K562 (cell line): ENCODE data around the gene NRF1. TPM values are rescaled to one million over a fixed set of nuclear protein-coding genes. Genes with fewer than 3 reads are reported as not detected.
A peak's percentile ranks its signal among the peaks of the same experiment; 100 is the strongest.

Experiments
- BRD9 ChIP-seq: fragments of 450-650 bp; IDR thresholded peaks from 2 replicates; pipeline ENCODE4 v1.6.1; 2018; ENCODE audit warnings: low read depth; ENCODE audit not compliant: partially characterized antibody
- CBFA2T3 ChIP-seq: fragments of 450-650 bp; IDR thresholded peaks from 2 replicates; pipeline ENCODE4 v1.6.1; 2017
- CHD2 ChIP-seq: IDR thresholded peaks from 2 replicates; pipeline ENCODE4 v1.6.1; 2011; ENCODE audit warnings: low read depth, low read length
- CREB1 ChIP-seq, 2 experiments: sonication (generic) in 1 of 2; formaldehyde crosslinking in 1 of 2; IDR thresholded peaks; 2 replicates each; pipeline versions ENCODE4 v1.6.1 to v1.8.0; 2012 to 2022; ENCODE audit warnings: inconsistent platforms in 1 of 2, mild to moderate bottlenecking in 1 of 2, missing genetic modification reagents in 1 of 2, moderate library complexity in 1 of 2
- DNMT1 ChIP-seq: fragments of 450-650 bp; IDR thresholded peaks from 2 replicates; pipeline ENCODE4 v1.6.1; 2016; ENCODE audit warnings: antibody characterized with exemption, mild to moderate bottlenecking
- E2F1 ChIP-seq: sonication (generic); formaldehyde crosslinking; IDR thresholded peaks from 2 replicates; pipeline ENCODE4 v1.8.1; 2023; ENCODE audit warnings: mild to moderate bottlenecking, missing genetic modification reagents, moderate library complexity
- KDM2B ChIP-seq: fragments of 250-450 bp; sonication (Bioruptor Pico); IDR thresholded peaks from 2 replicates; pipeline ENCODE4 v1.8.0; 2021; ENCODE audit warnings: mild to moderate bottlenecking, moderate library complexity
- KLF10 ChIP-seq: fragments of 250-450 bp; sonication (Bioruptor Pico); IDR thresholded peaks from 2 replicates; pipeline ENCODE4 v1.6.1; 2021; ENCODE audit warnings: matching md5 sums
- POLR3A ChIP-seq: IDR thresholded peaks from 2 replicates; pipeline ENCODE4 v1.6.1; 2011; ENCODE audit warnings: borderline replicate concordance, mild to moderate bottlenecking, moderate library complexity; ENCODE audit not compliant: insufficient read length, insufficient read depth; ENCODE audit errors: extremely low read depth
- RFX5 ChIP-seq: IDR thresholded peaks from 2 replicates; pipeline ENCODE4 v1.6.1; 2011; ENCODE audit warnings: low read depth, mild to moderate bottlenecking, improper control_type of control experiment, low read length
- TGIF2 ChIP-seq: sonication (generic); formaldehyde crosslinking; IDR thresholded peaks from 2 replicates; pipeline ENCODE4 v1.8.1; 2022; ENCODE audit warnings: mild to moderate bottlenecking, missing genetic modification reagents, moderate library complexity
- XRCC4 ChIP-seq: IDR thresholded peaks from one replicate; pipeline ENCODE4 v1.6.1; 2011; ENCODE audit not compliant: insufficient read depth, insufficient read length; ENCODE audit errors: extremely low read depth
- ZNF184 ChIP-seq: sonication (generic); formaldehyde crosslinking; IDR thresholded peaks from 2 replicates; pipeline ENCODE4 v1.5.0; 2020; ENCODE audit warnings: missing genetic modification reagents
- ZNF589 ChIP-seq: fragments of 200-800 bp; sonication (Bioruptor generic); IDR thresholded peaks from 2 replicates; pipeline ENCODE4 v1.6.1; 2016; ENCODE audit warnings: low read depth, missing genetic modification characterization, missing compliant biosample characterization
- polyA plus RNA-seq, 8 experiments: library from polyadenylated mRNA; depleted of rRNA in 4 of 8; stranded (reverse) in 5 of 8; unstranded in 3 of 8; fragments of >200 nt; fragmentation: Nextera tagmentation in 2 of 8; fragmentation: Illumina TruSeq in 1 of 8; extraction: Ambion mirVana in 2 of 8; extraction: Trizol in 1 of 8; gene quantifications; 2 replicates each; pipeline versions ENCODE4 v1.2.1 to v1.2.3, GENCODE V29; 2011 to 2014; ENCODE audit warnings: inconsistent platforms in 1 of 8, missing spikeins in 1 of 8
- total RNA-seq, 7 experiments: library from RNA; depleted of rRNA in 6 of 7; stranded (reverse); fragments of >200 nt in 6 of 7; fragmentation: Illumina TruSeq in 2 of 7; extraction: Trizol in 2 of 7; gene quantifications; 2 replicates each; pipeline versions ENCODE4 v1.2.1 to v1.2.3, GENCODE V29; 2011 to 2021; ENCODE audit warnings: low replicate concordance in 1 of 7
- TF ChIP-seq, protein P1 (sequence below): fragments of 450-650 bp; IDR thresholded peaks from 2 replicates; pipeline ENCODE4 v1.6.1; 2016; ENCODE audit warnings: low read depth, mild to moderate bottlenecking, moderate library complexity
- TF ChIP-seq, protein P2 (sequence below), 2 experiments: fragments of 450-650 bp; conservative IDR thresholded peaks; 2 replicates each; pipeline ENCODE4 v1.6.1; 2017; ENCODE audit warnings: mild to moderate bottlenecking in 2 of 2, moderate library complexity in 2 of 2
- TF ChIP-seq, protein P3 (sequence below): sonication (generic); formaldehyde crosslinking; IDR thresholded peaks from 2 replicates; pipeline ENCODE4 v1.8.1; 2023; ENCODE audit warnings: mild to moderate bottlenecking, missing genetic modification reagents
- TF ChIP-seq, protein P4 (sequence below), 2 experiments: IDR thresholded peaks; 2 replicates each; pipeline ENCODE4 v1.6.1; 2011; ENCODE audit warnings: borderline replicate concordance in 1 of 2, control low read depth in 1 of 2, low read depth in 1 of 2, low read length in 1 of 2, mild to moderate bottlenecking in 1 of 2, mixed read lengths in 1 of 2, moderate library complexity in 1 of 2; ENCODE audit not compliant: insufficient read depth in 1 of 2, insufficient read length in 1 of 2, poor library complexity in 1 of 2, severe bottlenecking in 1 of 2; ENCODE audit errors: extremely low read depth in 1 of 2

Gene NRF1
- total and polyA plus RNA-seq, 9 of the 15 experiments (the other 6 are each of a cell fraction or from before 2014, with no cell fraction given), result 8.6 to 28.8 (median 20.3) TPM

DNA sequence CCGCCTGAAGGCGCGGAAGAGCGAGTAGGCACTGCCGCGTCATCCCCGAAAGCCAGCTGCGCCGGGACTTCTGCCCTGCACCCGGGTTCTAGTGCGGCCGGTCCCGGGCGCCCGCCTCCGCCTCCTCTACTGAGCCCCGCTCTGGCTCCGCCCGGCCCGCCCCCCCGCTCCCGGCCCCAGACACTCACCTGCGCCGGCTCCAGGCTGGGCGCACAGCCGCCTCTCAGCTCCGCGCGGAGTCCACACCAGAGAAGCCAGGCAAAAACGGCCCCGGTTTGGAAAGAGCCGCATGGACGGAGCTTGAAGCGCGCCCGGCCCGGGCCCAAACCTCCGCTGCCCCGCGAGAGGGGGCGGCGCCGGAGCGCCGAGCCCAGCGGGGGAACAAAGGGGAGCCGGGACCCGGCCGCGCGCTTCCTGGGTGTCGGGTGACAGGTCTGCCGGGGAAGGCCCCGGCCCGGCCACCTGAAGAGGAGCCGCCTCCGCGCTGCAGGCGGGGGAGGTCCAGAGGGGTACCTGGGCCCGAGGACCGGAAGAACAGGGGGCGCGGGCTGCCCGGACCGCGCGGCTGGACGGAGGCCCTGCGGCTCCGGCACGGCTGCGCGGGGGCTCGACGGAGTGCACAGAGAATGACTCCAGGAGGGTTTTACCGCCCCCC lies 168.2 kb downstream of the NRF1 start (continued):
- TF ChIP-seq, protein P1, sequence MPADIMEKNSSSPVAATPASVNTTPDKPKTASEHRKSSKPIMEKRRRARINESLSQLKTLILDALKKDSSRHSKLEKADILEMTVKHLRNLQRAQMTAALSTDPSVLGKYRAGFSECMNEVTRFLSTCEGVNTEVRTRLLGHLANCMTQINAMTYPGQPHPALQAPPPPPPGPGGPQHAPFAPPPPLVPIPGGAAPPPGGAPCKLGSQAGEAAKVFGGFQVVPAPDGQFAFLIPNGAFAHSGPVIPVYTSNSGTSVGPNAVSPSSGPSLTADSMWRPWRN, result no peak
- no peak for TF ChIP-seq KLF10 (CRISPR knock-in tag)
- TF ChIP-seq CHD2, result no peak
- no peak for TF ChIP-seq ZNF184 (CRISPR knock-in tag)
- no peak for TF ChIP-seq BRD9
- TF ChIP-seq RFX5, result no peak
- no peak for TF ChIP-seq CBFA2T3
- peak; percentile 95 for TF ChIP-seq KDM2B (CRISPR knock-in tag)
- TF ChIP-seq TGIF2 (CRISPR knock-in tag), result peak; percentile 63; the same call in 1 of the 2 replicates
- TF ChIP-seq, protein P2, sequence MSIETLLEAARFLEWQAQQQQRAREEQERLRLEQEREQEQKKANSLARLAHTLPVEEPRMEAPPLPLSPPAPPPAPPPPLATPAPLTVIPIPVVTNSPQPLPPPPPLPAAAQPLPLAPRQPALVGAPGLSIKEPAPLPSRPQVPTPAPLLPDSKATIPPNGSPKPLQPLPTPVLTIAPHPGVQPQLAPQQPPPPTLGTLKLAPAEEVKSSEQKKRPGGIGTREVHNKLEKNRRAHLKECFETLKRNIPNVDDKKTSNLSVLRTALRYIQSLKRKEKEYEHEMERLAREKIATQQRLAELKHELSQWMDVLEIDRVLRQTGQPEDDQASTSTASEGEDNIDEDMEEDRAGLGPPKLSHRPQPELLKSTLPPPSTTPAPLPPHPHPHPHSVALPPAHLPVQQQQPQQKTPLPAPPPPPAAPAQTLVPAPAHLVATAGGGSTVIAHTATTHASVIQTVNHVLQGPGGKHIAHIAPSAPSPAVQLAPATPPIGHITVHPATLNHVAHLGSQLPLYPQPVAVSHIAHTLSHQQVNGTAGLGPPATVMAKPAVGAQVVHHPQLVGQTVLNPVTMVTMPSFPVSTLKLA (conservative IDR thresholded peaks at IDR 0.05), result peak in 1 of 2 experiments; percentile 60; a peak in 1 of 4 replicates
- no peak for TF ChIP-seq DNMT1
- no peak for TF ChIP-seq POLR3A
- peak; percentile 38; the same call in 1 of the 2 replicates for TF ChIP-seq E2F1 (CRISPR knock-in tag)
- TF ChIP-seq XRCC4, result no peak
- no peak for TF ChIP-seq ZNF589
- no peak; the same call in 1 of the 2 replicates for TF ChIP-seq CREB1 (IDR thresholded peaks at IDR 0.05)
- TF ChIP-seq CREB1 (CRISPR knock-in tag; IDR thresholded peaks at IDR 0.05), result no peak
- TF ChIP-seq, protein P3, sequence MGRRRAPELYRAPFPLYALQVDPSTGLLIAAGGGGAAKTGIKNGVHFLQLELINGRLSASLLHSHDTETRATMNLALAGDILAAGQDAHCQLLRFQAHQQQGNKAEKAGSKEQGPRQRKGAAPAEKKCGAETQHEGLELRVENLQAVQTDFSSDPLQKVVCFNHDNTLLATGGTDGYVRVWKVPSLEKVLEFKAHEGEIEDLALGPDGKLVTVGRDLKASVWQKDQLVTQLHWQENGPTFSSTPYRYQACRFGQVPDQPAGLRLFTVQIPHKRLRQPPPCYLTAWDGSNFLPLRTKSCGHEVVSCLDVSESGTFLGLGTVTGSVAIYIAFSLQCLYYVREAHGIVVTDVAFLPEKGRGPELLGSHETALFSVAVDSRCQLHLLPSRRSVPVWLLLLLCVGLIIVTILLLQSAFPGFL (CRISPR knock-in tag), result no peak
- TF ChIP-seq, protein P4, sequence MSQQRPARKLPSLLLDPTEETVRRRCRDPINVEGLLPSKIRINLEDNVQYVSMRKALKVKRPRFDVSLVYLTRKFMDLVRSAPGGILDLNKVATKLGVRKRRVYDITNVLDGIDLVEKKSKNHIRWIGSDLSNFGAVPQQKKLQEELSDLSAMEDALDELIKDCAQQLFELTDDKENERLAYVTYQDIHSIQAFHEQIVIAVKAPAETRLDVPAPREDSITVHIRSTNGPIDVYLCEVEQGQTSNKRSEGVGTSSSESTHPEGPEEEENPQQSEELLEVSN (IDR thresholded peaks at IDR 0.05; ENCODE audit: borderline replicate concordance in 1 of 2, extremely low read depth in 1 of 2, insufficient read depth in 1 of 2, insufficient read length in 1 of 2, low read depth in 1 of 2, low read length in 1 of 2, poor library complexity in 1 of 2, severe bottlenecking in 1 of 2), result peak in 1 of 2 experiments; percentile 46
